ENCODE data around the gene CAMTA1. TPM values are rescaled to one million over a fixed set of nuclear protein-coding genes. Genes with fewer than 3 reads are reported as not detected.

Gene CAMTA1
- total RNA-seq, 1 donor from 2014 or later, result 268 TPM

GRCh38 chr1:7579831-7580804 is 794.9 kb downstream of the CAMTA1 start:
- no peak for DNase-seq (ENCODE audit: low spot score)
- H3K9me3 Mint-ChIP-seq, result no peaks in the 10 kb centered on the region
- no peaks in the 10 kb centered on the region for H3K4me1 ChIP-seq
- H3K4me2 ChIP-seq, result no peak overlapping the region
- H3K4me3 ChIP-seq, result no peak overlapping the region
- no peak overlapping the region for H3K9ac ChIP-seq
- H3K9me3 ChIP-seq (ENCODE audit: low read depth), result no peaks in the 10 kb centered on the region
- H2AFZ ChIP-seq (replicated peaks), result no peak overlapping the region
- no peaks in the 10 kb centered on the region for H3F3A ChIP-seq (ENCODE audit: low read depth)
- H3K27me3 ChIP-seq, result no peaks in the 10 kb centered on the region
- no peak overlapping the region for H3K27ac Mint-ChIP-seq
- H3K27me3 Mint-ChIP-seq (ENCODE audit: insufficient read depth, low read depth), result peaks cover under 1% of the 10 kb centered on the region
- no peak overlapping the region for H3K27ac ChIP-seq
- no peaks in the 10 kb centered on the region for H3K79me2 ChIP-seq (ENCODE audit: low read depth)
- no peaks in the 10 kb centered on the region for H4K20me1 ChIP-seq (ENCODE audit: low read depth)
- no peaks in the 10 kb centered on the region for H3K36me3 Mint-ChIP-seq
- TF ChIP-seq EZH2 (IDR thresholded peaks at IDR 0.05), result no peak
- TF ChIP-seq EZH2phosphoT487 (IDR thresholded peaks at IDR 0.05), result no peak
- TF ChIP-seq CTCF (IDR thresholded peaks at IDR 0.05), result no peak
- peaks cover 3% of the 10 kb centered on the region for H3K4me1 Mint-ChIP-seq
- H3K4me3 Mint-ChIP-seq, result no peak overlapping the region
- no peaks in the 10 kb centered on the region for H3K36me3 ChIP-seq

DNA sequence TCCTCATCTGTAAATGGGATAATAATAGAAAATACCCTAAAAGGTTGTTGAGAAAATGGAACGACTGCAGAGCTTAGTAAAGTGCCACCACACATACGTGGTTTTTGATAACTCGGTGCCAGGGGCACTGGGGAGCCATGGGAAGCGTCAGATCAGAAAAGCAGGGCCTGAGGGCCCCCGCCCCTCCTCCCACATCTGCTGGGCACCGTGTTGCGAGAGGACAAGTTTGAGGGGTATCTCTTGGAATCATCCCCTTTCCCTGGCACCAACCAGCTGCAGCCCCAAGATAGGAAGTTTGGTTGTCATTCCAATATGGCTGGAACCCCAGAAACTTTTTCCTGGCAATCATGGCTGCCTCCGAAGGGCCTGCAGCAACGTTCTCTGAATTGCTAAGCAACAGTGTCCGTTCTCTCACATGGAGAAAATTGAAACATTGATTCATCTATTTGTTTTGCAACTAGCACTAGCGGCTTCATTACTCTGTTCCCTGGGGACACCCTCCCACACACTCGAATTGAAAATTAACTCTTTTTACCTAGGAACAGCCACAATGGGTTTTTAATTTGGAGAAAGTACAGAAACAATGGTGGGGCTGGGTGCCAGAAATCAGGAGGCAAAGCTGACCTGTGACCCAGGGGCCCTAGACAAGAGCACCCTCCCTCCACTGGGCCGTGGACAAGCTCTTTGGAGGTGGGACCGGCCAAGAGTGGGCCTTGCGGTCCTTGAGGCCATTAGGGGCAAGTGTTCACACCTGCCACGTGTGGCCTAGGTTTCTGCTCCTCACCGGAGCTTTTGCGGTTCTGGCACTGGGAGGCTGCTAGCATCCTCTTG is 795.9 kb downstream of the CAMTA1 start:
- H3K27me3 ChIP-seq, result no peaks in the 10 kb centered on the region
- no peak overlapping the region for H3K9ac ChIP-seq
- no peaks in the 10 kb centered on the region for H3K4me1 ChIP-seq
- Mint-ChIP-seq H3K9me3 (no peaks in the 10 kb centered on the region), H3K27ac (no peak overlapping the region), H3K36me3 (no peaks in the 10 kb centered on the region), H3K4me1 (no peaks in the 10 kb centered on the region), H3K4me3 (no peak overlapping the region), H3K27me3 (ENCODE audit: insufficient read depth, low read depth) (peaks cover 3% of the 10 kb centered on the region)
- H4K20me1 ChIP-seq (ENCODE audit: low read depth), result no peaks in the 10 kb centered on the region
- no peaks in the 10 kb centered on the region for H3K36me3 ChIP-seq
- H3K4me3 ChIP-seq, result no peak overlapping the region
- TF ChIP-seq EZH2 (IDR thresholded peaks at IDR 0.05) (no peak), CTCF (IDR thresholded peaks at IDR 0.05) (no peak), EZH2phosphoT487 (IDR thresholded peaks at IDR 0.05) (no peak)
- DNase-seq (ENCODE audit: low spot score), result no peak
- no peak overlapping the region for H3K4me2 ChIP-seq
- H2AFZ ChIP-seq (replicated peaks), result no peak overlapping the region
- no peaks in the 10 kb centered on the region for H3K79me2 ChIP-seq (ENCODE audit: low read depth)
- H3F3A ChIP-seq (ENCODE audit: low read depth), result no peaks in the 10 kb centered on the region
- H3K27ac ChIP-seq, result no peak overlapping the region
- no peaks in the 10 kb centered on the region for H3K9me3 ChIP-seq (ENCODE audit: low read depth)

DNA sequence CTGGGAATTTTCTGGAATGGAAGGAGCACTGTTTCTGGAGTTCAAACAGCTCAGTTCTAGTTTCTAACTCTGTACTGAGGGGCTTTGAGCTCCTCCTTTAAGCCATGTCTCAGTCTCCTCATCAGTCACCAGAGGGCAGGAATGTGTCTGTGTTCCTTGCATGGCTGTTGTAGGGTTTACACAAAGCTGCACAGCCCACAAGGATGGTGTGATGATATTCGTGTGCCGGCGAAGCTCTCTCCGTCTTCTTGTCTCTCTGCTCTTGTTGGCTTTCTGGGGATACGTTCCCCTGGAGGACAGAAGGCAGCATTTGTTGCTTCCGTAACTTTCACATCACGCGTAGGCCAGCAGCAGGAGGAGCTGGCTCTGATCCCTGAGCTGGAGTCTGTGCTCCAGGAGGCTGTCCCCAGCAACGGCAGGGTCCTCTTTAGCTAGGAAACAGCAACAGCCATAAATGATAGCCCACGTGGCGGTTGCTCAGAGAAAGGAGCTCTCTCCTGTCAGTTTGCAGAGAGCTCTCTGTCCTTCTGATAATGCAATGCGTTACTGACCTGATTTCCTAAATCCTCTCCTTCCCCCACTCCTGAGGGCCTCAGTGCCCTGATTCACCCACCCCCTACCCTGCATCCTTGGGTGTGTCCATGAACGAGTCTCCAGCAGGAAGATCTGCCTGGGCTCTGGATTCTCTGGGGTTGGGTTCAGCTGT is 796.7 kb downstream of the CAMTA1 start:
- Histone ChIP-seq H4K20me1 (ENCODE audit: low read depth) (no peaks in the 10 kb centered on the region), H3K4me1 (no peaks in the 10 kb centered on the region), H3K4me2 (no peak overlapping the region), H3K27ac (no peak overlapping the region), H3F3A (ENCODE audit: low read depth) (no peaks in the 10 kb centered on the region), H3K79me2 (ENCODE audit: low read depth) (no peaks in the 10 kb centered on the region), H3K9ac (no peak overlapping the region), H3K27me3 (no peaks in the 10 kb centered on the region), H3K36me3 (no peaks in the 10 kb centered on the region), H3K4me3 (no peak overlapping the region), H2AFZ (replicated peaks) (no peak overlapping the region), H3K9me3 (ENCODE audit: low read depth) (no peaks in the 10 kb centered on the region)
- no peak overlapping the region for H3K4me3 Mint-ChIP-seq
- TF ChIP-seq CTCF (IDR thresholded peaks at IDR 0.05) (no peak), EZH2 (IDR thresholded peaks at IDR 0.05) (no peak), EZH2phosphoT487 (IDR thresholded peaks at IDR 0.05) (no peak)
- H3K36me3 Mint-ChIP-seq, result no peaks in the 10 kb centered on the region
- H3K27me3 Mint-ChIP-seq (ENCODE audit: insufficient read depth, low read depth), result peaks cover 3% of the 10 kb centered on the region
- H3K27ac Mint-ChIP-seq, result peak overlapping the region; percentile 25
- no peak for DNase-seq (ENCODE audit: low spot score)
- H3K4me1 Mint-ChIP-seq, result no peaks in the 10 kb centered on the region
- no peaks in the 10 kb centered on the region for H3K9me3 Mint-ChIP-seq

Data from neural progenitor cell (in vitro differentiated cells).